Omental fat pad (tissue), 4 donors: ENCODE results near the gene ZNF22. TPM values are rescaled to one million over a fixed set of nuclear protein-coding genes. Genes with fewer than 3 reads are reported as not detected.

Source experiments
- ATAC-seq: fragments of 150-250 bp; one replicate; pipeline ENCODE4 v1.9.1; 2016; ENCODE audit warnings: mild to moderate bottlenecking, moderate library complexity; ENCODE audit not compliant: low FRiP score
- DNase-seq: peaks from one replicate; pipeline ENCODE4 v3.0.0-alpha.2; 2019; ENCODE audit warnings: low spot score
- CTCF ChIP-seq, 3 donors: fragments of 450-650 bp; IDR thresholded peaks; one replicate each; pipeline ENCODE4 v1.5.1; 2016 to 2017; ENCODE audit warnings: antibody characterized with exemption in 3 of 3, mild to moderate bottlenecking in 3 of 3, moderate library complexity in 2 of 3
- total RNA-seq, 4 donors: library from RNA; depleted of rRNA; stranded (reverse); fragments of >200 nt; gene quantifications; one replicate each; pipeline ENCODE4 v1.1.0, GENCODE V29; 2016

ZNF22 gene
- total RNA-seq, 4 donors from 2014 or later = 25.9 to 51.7 (median 37.7) TPM

- no peak for ATAC-seq
- DNase-seq = no peak
- no peak for TF ChIP-seq CTCF (IDR thresholded peaks at IDR 0.05)
Measured at GRCh38 chr10:44992732-44993225, 7.9 kb upstream of the ZNF22 start.

GRCh38 chr10:44993226-44993921 is 7.3 kb upstream of the ZNF22 start:
- DNase-seq (no peak), ATAC-seq (no peak)
- TF ChIP-seq CTCF (IDR thresholded peaks at IDR 0.05) = no peak

GRCh38 chr10:44993922-44994751 is 6.6 kb upstream of the ZNF22 start:
- TF ChIP-seq CTCF (IDR thresholded peaks at IDR 0.05) = no peak
- ATAC-seq (no peak), DNase-seq (no peak)

- TF ChIP-seq CTCF (IDR thresholded peaks at IDR 0.05) = no peak
- DNase-seq (no peak), ATAC-seq (no peak)
Measured at GRCh38 chr10:44994752-44995530, 5.8 kb upstream of the ZNF22 start.

GRCh38 chr10:44995581-44995913 is 5.2 kb upstream of the ZNF22 start:
- DNase-seq (no peak), ATAC-seq (no peak)
- no peak for TF ChIP-seq CTCF (IDR thresholded peaks at IDR 0.05)

- ATAC-seq (no peak), DNase-seq (no peak)
- TF ChIP-seq CTCF (IDR thresholded peaks at IDR 0.05) = no peak
Measured at GRCh38 chr10:44995914-44996669, 4.6 kb upstream of the ZNF22 start.
